ENCODE measurements around the gene ZNF436. TPM values are rescaled to one million over a fixed set of nuclear protein-coding genes. Genes with fewer than 3 reads are reported as not detected.

The ZNF436 gene
- 13.3 TPM for total RNA-seq (ENCODE audit: unreplicated experiment)
- long read RNA-seq, full-length matches to known transcripts = 1 of 1 reads
- long read RNA-seq, partial matches to known transcripts = 0 of 1 reads
- long read RNA-seq, other reads (novel, unspliced or antisense) = 0 of 1 reads

GRCh38 chr1:23369335-23370013, at the start of gene ZNF436:
ZNF436 (minus strand) TSS chr1:23369836; CDS start chr1:23368005, 1,831 bp downstream.
- peak within 1 kb of the TSS; percentile 98 for H3K27ac Mint-ChIP-seq (ENCODE audit: unreplicated experiment)
- peaks cover 10% of the 10 kb centered on the region for H3K27me3 Mint-ChIP-seq (ENCODE audit: unreplicated experiment)
- peaks cover 17% of the 10 kb centered on the region for H3K9me3 Mint-ChIP-seq (ENCODE audit: unreplicated experiment)
- H3K4me1 Mint-ChIP-seq (ENCODE audit: low read depth, unreplicated experiment) = peaks cover 21% of the 10 kb centered on the region
- no peak for TF ChIP-seq CTCF (IDR thresholded peaks at IDR 0.05; ENCODE audit: partially characterized antibody, unreplicated experiment)
- peak; percentile 25 for DNase-seq
- peak within 1 kb of the TSS; percentile 96 for H3K4me3 Mint-ChIP-seq (ENCODE audit: unreplicated experiment)
- H3K36me3 Mint-ChIP-seq (ENCODE audit: unreplicated experiment) = peaks cover 32% of the 10 kb centered on the region

GRCh38 chr1:23419180-23419579, 49.5 kb upstream of the ZNF436 start:
- peak overlapping the region; percentile 48 for H3K27ac Mint-ChIP-seq (ENCODE audit: unreplicated experiment)
- peak; percentile 30 for DNase-seq
- H3K36me3 Mint-ChIP-seq (ENCODE audit: unreplicated experiment) = no peaks in the 10 kb centered on the region
- peaks cover 6% of the 10 kb centered on the region for H3K27me3 Mint-ChIP-seq (ENCODE audit: unreplicated experiment)
- no peak overlapping the region for H3K4me3 Mint-ChIP-seq (ENCODE audit: unreplicated experiment)
- TF ChIP-seq CTCF (IDR thresholded peaks at IDR 0.05; ENCODE audit: partially characterized antibody, unreplicated experiment) = no peak
- H3K9me3 Mint-ChIP-seq (ENCODE audit: unreplicated experiment) = peaks cover 4% of the 10 kb centered on the region
- peaks cover 6% of the 10 kb centered on the region for H3K4me1 Mint-ChIP-seq (ENCODE audit: low read depth, unreplicated experiment)

GRCh38 chr1:23417570-23417969, 47.9 kb upstream of the ZNF436 start:
- H3K4me1 Mint-ChIP-seq (ENCODE audit: low read depth, unreplicated experiment) = peaks cover 4% of the 10 kb centered on the region
- DNase-seq = no peak
- H3K9me3 Mint-ChIP-seq (ENCODE audit: unreplicated experiment) = peaks cover 4% of the 10 kb centered on the region
- no peaks in the 10 kb centered on the region for H3K36me3 Mint-ChIP-seq (ENCODE audit: unreplicated experiment)
- no peak for TF ChIP-seq CTCF (IDR thresholded peaks at IDR 0.05; ENCODE audit: partially characterized antibody, unreplicated experiment)
- no peak overlapping the region for H3K4me3 Mint-ChIP-seq (ENCODE audit: unreplicated experiment)
- H3K27ac Mint-ChIP-seq (ENCODE audit: unreplicated experiment) = peak overlapping the region; percentile 52
- H3K27me3 Mint-ChIP-seq (ENCODE audit: unreplicated experiment) = peaks cover 5% of the 10 kb centered on the region

GRCh38 chr1:23416964-23417363, 47.3 kb upstream of the ZNF436 start:
- TF ChIP-seq CTCF (IDR thresholded peaks at IDR 0.05; ENCODE audit: partially characterized antibody, unreplicated experiment) = no peak
- peaks cover 5% of the 10 kb centered on the region for H3K27me3 Mint-ChIP-seq (ENCODE audit: unreplicated experiment)
- peaks cover 4% of the 10 kb centered on the region for H3K9me3 Mint-ChIP-seq (ENCODE audit: unreplicated experiment)
- H3K4me1 Mint-ChIP-seq (ENCODE audit: low read depth, unreplicated experiment) = peaks cover 4% of the 10 kb centered on the region
- H3K4me3 Mint-ChIP-seq (ENCODE audit: unreplicated experiment) = no peak overlapping the region
- H3K27ac Mint-ChIP-seq (ENCODE audit: unreplicated experiment) = no peak overlapping the region
- no peak for DNase-seq
- no peaks in the 10 kb centered on the region for H3K36me3 Mint-ChIP-seq (ENCODE audit: unreplicated experiment)

GRCh38 chr1:23408797-23409290, 39.2 kb upstream of the ZNF436 start:
- peaks cover 2% of the 10 kb centered on the region for H3K27me3 Mint-ChIP-seq (ENCODE audit: unreplicated experiment)
- no peak for TF ChIP-seq CTCF (IDR thresholded peaks at IDR 0.05; ENCODE audit: partially characterized antibody, unreplicated experiment)
- H3K9me3 Mint-ChIP-seq (ENCODE audit: unreplicated experiment) = no peaks in the 10 kb centered on the region
- no peak overlapping the region for H3K27ac Mint-ChIP-seq (ENCODE audit: unreplicated experiment)
- DNase-seq = no peak
- no peak overlapping the region for H3K4me3 Mint-ChIP-seq (ENCODE audit: unreplicated experiment)
- H3K4me1 Mint-ChIP-seq (ENCODE audit: low read depth, unreplicated experiment) = no peaks in the 10 kb centered on the region
- no peaks in the 10 kb centered on the region for H3K36me3 Mint-ChIP-seq (ENCODE audit: unreplicated experiment)
